ENCODE results near the gene FN1.

The FN1 gene

DNA sequence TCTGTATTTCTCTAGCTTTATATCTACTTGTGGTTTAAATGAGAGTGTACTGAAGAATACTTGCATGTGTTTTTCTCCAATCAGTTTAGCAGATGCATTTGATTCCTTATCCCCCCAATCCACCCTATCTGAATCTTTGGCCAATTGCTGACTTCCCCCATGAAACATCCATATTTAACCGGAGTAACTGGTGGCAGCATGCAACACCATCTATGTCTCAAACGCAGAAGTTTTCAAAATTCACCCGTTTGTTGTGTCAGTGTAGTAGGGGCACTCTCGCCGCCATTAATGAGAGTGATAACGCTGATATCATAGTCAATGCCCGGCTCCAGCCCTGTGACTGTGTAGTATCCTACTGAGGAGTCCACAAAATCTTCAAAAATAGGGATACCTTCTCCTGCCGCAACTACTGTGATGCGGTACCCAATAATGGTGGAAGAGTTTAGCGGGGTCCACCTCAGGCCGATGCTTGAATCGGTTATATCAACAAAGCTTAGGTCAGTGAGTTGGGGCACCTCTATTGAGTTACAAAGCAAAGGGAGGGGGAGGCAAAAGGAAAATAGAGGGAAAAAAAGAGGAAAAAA, 43.1 kb downstream of the FN1 start:
- H3K4me3 ChIP-seq (ENCODE audit: low read depth, low read length), result no peak overlapping the region
- DNase-seq (ENCODE audit: low read depth), result no peak

DNA sequence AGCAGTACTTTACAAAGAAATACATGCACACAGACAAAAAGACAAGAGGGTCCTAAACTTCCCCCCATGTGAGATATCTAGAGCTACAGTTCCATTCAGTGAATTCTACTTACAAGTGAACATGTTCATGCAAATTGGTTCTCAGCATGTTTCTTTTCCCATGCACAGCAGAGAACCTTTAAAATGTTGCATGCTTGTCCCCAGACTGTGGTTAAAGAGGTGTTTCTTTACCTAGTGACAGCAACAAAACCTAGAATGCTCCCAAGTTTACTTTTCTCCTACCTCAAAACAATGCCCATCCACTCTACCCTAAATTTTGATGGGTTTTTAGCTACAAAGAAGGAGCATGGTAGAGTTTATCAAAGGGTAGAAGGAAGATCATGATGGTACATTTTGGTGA, 43.7 kb downstream of the FN1 start:
- no peak for DNase-seq (ENCODE audit: low read depth)

GRCh38 chr2:215391531-215391930, 44.3 kb downstream of the FN1 start:
- no peak overlapping the region for H3K4me3 ChIP-seq (ENCODE audit: low read depth, low read length)

More for the DNA sequence above, 43.7 kb downstream of the FN1 start:
- H3K4me3 ChIP-seq (ENCODE audit: low read depth, low read length), result no peak overlapping the region

DNA sequence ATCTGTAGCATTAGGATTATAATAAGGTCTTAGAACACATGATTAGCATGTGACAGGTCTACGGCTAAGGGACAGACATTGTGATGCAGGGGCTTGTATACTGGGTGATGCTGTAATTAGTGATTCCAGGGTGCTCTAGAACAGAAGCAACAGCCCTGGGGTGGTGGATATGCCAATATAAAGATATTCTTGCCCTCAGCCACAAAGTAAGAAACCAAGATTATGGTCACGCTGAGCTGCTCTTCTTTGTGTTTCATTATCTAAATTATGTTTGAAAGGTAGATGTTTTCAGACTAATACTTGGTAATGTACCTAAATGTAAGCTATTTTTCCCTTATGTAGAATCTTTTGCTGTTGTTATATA, 45.3 kb downstream of the FN1 start:
- no peak overlapping the region for H3K4me3 ChIP-seq (ENCODE audit: low read depth, low read length)
- no peak for DNase-seq (ENCODE audit: low read depth)

More at GRCh38 chr2:215391531-215391930, 44.3 kb downstream of the FN1 start:
- no peak for DNase-seq (ENCODE audit: low read depth)

DNA sequence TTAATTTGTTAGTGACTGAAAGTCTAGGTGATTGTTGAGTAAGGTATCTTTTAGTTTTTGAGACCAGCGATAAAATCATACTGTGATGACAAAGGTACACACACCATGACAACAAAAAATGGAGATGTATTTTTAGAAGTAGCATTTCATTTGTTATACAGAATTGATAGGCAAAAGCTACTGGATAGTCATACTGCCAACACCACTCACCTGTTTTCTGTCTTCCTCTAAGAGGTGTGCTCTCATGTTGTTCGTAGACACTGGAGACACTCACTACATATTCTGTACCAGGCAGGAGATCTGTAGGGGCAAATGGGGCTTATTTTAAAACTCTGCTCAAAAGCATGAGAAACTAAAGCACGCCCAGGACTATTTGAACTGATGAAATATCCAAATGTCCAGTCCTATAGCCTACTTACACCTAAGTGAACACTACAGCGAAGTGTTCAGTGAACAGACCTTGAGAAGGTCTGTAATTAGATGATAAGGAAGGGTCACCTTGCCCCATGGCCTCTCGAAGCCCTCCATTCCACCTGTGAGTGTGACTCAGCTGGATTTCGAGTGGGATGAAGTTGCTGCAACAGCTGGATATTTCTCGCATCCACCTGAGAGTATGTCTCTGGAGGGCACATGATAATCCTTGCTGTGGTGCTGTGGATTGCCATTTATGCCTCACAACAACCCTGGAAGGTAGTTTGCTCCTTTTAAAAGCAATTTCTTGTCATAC, 47.7 kb downstream of the FN1 start:
- DNase-seq (ENCODE audit: low read depth), result no peak
- H3K4me3 ChIP-seq (ENCODE audit: low read depth, low read length), result no peak overlapping the region

GRCh38 chr2:215386566-215386965, 49.3 kb downstream of the FN1 start:
- no peak for DNase-seq (ENCODE audit: low read depth)
- no peak overlapping the region for H3K4me3 ChIP-seq (ENCODE audit: low read depth, low read length)

GRCh38 chr2:215384710-215385109, 51.2 kb downstream of the FN1 start:
- no peak for DNase-seq (ENCODE audit: low read depth)
- H3K4me3 ChIP-seq (ENCODE audit: low read depth, low read length), result no peak overlapping the region

GRCh38 chr2:215383652-215384279, 52.1 kb downstream of the FN1 start:
- no peak overlapping the region for H3K4me3 ChIP-seq (ENCODE audit: low read depth, low read length)
- no peak for DNase-seq (ENCODE audit: low read depth)

GRCh38 chr2:215382480-215382879, 53.4 kb downstream of the FN1 start:
- DNase-seq (ENCODE audit: low read depth), result no peak
- no peak overlapping the region for H3K4me3 ChIP-seq (ENCODE audit: low read depth, low read length)

DNA sequence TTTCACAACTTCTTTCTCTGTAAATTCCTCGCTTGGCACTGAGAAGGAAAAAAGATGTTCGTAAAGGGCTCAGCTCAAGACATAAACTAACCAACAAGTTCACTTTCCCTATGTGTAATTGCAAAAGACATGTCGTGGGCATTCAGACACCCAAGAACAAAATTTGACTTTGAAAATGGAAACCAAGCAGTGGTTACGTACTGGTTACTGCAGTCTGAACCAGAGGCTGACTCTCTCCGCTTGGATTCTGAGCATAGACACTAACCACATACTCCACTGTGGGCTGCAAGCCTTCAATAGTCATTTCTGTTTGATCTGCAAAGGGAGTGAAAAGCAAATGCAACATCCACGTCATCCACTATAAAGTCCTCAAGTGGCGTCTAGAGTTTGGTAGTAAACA, 53.9 kb downstream of the FN1 start:
- no peak for DNase-seq (ENCODE audit: low read depth)
- no peak overlapping the region for H3K4me3 ChIP-seq (ENCODE audit: low read depth, low read length)

DNA sequence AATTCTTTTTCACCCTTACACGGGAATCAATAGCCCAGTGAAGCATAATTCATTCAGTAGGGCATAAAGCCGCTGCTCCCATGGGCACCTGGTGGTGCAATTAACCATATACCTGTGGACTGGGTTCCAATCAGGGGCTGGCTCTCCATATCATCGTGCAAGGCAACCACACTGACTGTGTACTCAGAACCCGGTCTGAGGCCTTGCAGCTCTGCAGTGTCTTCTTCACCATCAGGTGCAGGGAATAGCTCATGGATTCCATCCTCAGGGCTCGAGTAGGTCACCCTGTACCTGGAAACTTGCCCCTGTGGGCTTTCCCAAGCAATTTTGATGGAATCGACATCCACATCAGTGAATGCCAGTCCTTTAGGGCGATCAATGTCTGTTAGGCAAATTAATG, 55.2 kb downstream of the FN1 start:
- H3K4me3 ChIP-seq (ENCODE audit: low read depth, low read length), result no peak overlapping the region
- DNase-seq (ENCODE audit: low read depth), result no peak

GRCh38 chr2:215379948-215380347, 55.9 kb downstream of the FN1 start:
- no peak for DNase-seq (ENCODE audit: low read depth)
- H3K4me3 ChIP-seq (ENCODE audit: low read depth, low read length), result no peak overlapping the region

DNA sequence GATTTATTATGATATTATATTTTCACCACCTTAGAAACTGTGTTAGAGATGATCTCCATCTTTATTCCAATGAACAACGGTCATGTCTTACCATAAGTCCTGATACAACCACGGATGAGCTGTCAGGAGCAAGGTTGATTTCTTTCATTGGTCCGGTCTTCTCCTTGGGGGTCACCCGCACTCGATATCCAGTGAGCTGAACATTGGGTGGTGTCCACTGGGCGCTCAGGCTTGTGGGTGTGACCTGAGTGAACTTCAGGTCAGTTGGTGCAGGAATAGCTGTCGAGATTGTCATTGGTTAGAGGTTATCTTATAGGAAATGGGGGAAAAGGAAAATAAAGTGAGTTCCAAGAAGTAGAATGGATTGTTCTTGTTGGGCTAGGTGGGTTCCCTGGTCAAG, 56.8 kb downstream of the FN1 start:
- DNase-seq (ENCODE audit: low read depth), result no peak
- H3K4me3 ChIP-seq (ENCODE audit: low read depth, low read length), result no peak overlapping the region

DNA sequence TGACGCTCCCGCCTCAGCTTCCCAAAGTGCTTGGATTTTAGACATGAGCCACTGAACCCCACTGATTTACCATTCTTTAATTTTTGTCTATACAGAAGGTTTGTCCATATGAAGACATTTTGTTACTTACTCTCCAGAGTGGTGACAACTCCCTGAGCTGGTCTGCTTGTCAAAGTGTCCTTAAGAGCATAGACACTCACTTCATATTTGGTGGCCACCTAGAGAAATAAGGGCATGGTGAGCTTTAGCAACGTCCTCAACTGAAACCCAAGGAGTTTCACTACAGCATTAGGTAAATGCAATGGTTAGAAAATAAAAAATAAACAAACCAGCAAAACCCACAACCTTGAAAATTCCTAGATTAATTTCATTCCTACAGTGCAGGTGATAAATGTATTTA, 57.8 kb downstream of the FN1 start:
- H3K4me3 ChIP-seq (ENCODE audit: low read depth, low read length), result no peak overlapping the region
- no peak for DNase-seq (ENCODE audit: low read depth)

GRCh38 chr2:215377283-215377682, 58.6 kb downstream of the FN1 start:
- H3K4me3 ChIP-seq (ENCODE audit: low read depth, low read length), result no peak overlapping the region
- DNase-seq (ENCODE audit: low read depth), result no peak

DNA sequence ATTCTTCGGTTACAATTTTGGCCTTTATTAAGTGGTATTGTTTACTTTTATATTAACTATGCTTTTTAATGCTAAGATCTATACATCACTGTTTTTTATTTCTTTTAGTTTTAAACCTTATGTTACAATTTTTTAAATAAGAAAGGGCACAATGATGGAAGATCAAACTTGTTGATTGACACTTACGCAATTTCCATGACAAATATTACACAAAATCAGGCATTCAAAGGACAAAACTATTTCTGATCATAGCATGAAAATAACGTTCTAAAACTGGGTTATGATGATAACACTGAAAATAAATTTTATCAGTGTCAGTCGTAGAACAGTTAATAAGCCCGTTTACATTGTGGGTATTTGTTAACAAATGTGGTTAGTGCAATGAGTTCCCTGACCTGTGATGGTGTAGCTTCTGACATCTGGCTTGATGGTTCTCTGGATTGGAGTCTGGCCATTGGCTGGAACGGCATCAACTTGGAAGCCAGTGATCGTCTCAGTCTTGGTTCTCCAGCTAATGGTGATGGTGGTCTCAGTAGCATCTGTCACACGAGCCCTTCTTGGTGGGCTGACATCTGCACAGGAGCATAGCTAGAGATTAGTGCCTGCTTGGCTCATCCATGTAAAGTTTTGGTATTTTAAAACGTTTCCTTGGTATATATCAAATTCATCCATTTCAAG, 59.6 kb downstream of the FN1 start:
- no peak for DNase-seq (ENCODE audit: low read depth)

GRCh38 chr2:215375467-215375830, 60.4 kb downstream of the FN1 start:
- no peak overlapping the region for H3K4me3 ChIP-seq (ENCODE audit: low read depth, low read length)
- no peak for DNase-seq (ENCODE audit: low read depth)

More for the DNA sequence above, 59.6 kb downstream of the FN1 start:
- H3K4me3 ChIP-seq (ENCODE audit: low read depth, low read length), result no peak overlapping the region

DNA sequence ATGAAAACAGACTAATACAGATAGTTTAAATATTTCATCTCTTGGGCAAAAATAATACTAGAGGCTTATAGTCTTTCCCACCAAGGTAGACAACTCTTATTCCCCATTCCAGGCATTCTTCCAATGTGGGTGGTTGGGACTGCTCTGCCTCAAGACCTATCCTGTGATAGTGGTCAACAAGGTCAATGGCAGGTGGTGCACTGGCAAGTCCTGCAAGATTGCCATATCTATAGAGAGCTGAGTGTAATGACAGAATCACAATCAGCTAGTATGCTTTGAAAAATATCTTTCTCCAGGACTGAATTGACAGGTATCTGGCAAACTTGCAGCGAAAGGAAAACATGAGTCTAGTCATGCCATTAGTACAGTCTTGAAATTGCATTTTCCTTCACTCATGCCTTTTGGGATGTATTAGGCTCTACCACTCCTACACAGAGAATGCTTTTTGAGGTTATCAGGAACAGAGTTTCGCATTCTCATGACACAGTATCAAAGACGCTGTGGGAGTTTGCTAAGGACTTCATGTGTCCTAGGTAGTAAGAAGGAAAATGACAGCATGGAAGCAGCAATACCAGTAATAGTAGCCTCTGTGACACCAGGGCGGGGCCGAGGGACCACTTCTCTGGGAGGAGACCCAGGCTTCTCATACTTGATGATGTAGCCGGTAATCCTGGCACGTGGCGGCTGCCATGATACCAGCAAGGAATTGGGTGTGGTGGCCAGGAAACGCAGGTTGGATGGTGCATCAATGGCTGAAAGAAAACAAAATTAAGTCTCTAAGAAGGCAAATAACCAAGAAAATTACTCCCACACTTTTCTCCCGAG, 61.0 kb downstream of the FN1 start:
- DNase-seq (ENCODE audit: low read depth), result no peak

DNA sequence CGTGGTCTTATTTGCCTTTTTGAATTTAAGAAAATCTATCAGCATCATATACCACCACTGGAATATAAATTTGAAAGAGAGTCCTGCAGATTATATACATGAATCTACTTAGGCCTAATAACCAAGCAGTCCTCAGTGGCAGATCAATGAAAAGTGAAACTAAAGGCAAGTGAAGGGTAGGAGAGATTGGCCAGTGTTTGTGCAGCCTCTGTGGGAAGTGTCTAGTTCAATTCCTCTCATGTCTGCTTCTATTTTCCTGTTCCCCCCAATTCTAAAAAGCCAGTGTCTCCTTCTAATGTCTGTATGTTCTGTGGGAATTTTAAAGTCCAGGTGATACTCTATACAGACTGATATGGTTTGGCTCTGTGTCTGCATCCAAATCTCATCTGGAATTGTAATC, 61.9 kb downstream of the FN1 start:
- no peak for DNase-seq (ENCODE audit: low read depth)
- H3K4me3 ChIP-seq (ENCODE audit: low read depth, low read length), result no peak overlapping the region

More for the DNA sequence above, 61.0 kb downstream of the FN1 start:
- H3K4me3 ChIP-seq (ENCODE audit: low read depth, low read length), result no peak overlapping the region

Measured in skeletal muscle cell (primary cell).